Iris pigment epithelial cell (primary cell): Measurements from ENCODE around the gene COMTD1.
A peak's percentile ranks its signal among the peaks of the same experiment; 100 is the strongest.
"Not testable (repeated sequence)": the region's sequence is repeated elsewhere in the genome, so short reads cannot be mapped to it uniquely, and the experiment has no call there.

Source experiments
- DNase-seq: peaks from one replicate; pipeline ENCODE4 v3.0.0-alpha.2; 2011; ENCODE audit warnings: low read depth

Gene COMTD1

DNA sequence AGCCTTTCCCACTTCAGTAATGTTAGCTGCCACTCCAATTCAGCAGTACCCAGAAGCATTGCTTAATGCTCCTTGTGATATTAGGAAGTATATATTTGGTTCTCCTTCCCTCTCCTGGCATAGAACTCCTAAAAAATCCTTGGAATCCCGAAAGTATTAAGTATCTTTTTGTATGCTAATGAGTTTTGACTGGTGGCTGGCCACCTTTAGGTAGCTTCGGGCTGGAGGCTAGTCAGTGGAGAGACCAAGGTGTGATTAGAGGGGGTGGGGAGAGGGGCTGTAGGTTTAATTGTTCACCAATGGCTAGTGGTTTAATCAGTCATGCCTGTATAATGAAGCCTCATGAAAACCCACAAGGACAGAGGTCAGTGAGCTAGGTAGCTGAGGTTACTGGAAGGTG lies 12.2 kb downstream of the COMTD1 start:
- no peak for DNase-seq

DNA sequence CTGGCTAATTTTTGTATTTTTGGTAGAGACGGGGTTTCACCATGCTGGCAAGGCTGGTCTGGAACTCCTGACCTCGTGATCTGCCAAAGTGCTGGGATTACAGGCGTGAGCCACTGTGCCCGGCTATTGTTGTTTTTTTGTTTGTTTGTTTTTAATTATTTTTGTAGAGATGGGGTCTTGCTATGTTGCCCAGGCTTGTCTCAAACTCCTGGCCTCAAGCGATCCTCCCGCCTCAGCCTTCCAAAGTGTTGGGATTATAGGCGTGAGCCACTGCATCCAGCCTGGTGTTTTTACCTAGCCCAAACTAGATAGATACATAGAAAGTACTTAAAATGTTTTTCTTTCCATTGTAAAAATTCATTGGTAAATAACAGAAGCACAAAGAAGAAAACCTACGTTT lies 14.3 kb downstream of the COMTD1 start:
- DNase-seq, result not testable (repeated sequence)

DNA sequence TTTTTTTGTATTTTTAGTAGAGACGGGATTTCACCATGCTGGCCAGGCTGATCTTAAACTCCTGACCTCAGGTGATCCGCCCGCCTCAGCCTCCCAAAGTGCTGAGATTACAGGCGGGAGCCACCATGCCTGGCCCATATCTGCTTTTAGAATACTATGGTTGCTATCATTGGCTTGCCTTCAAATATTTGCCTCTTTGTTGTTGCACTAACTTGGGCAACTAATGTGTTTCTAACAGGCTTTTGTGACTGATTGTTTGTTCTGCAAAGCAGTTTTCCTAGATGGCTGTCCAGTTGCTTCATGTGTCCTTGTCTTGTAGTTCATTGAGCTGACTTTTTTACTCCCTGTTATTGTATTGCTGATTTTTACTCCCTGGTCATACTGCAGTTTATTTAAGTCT lies 15.5 kb downstream of the COMTD1 start:
- no peak for DNase-seq

DNA sequence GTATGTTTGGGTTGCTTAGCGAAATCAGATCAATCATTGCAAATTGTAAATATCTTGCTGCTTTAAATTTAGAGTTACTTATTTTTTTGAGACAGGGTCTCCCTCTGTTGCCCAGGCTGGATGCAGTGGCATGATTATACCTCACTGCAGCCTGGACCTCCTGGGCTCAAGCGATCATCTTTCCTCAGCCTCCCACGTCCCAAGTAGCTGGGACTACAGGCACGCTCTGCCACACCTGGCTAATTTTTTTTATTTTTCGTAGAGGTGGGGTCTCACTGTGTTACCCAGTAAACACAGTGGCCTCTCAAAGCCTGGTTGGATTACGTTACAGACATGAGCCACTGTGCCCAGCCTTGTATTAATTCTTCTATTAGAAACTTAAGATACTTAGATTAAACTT lies 23.4 kb downstream of the COMTD1 start:
- DNase-seq, result no peak

DNA sequence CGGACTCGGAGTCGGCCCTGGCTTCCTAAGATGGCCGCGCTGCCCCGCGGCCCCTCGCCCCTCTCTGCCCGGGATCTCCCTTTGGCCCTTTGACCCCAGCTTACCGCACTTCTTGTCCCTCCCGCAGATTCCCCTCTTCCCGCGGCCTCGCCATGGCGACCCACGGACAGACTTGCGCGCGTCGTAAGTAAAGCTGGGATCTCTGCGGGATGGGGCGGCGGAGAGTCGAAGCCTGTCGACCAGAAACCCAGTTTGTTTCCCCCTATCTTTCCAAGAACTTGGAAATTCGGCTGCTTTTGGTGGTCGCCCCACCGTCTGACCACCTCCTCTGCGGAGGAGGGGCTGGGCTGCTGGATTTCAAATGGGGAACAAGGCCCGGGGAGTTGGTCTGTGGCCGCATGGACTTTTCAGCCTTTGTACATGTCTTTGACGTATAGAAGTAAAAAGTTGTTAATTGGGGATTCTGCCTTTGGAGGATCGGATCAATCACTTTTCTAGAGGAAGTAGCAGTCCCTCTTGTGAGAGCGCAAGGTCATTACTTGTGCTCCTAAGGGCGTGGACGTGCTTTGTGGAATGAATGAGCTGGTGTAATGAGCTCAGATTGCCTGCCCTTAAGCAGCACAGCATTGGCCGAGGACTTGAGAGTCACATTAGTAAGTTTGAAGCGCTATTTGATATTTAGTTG lies 24.6 kb downstream of the COMTD1 start:
- peak; percentile 84 for DNase-seq

DNA sequence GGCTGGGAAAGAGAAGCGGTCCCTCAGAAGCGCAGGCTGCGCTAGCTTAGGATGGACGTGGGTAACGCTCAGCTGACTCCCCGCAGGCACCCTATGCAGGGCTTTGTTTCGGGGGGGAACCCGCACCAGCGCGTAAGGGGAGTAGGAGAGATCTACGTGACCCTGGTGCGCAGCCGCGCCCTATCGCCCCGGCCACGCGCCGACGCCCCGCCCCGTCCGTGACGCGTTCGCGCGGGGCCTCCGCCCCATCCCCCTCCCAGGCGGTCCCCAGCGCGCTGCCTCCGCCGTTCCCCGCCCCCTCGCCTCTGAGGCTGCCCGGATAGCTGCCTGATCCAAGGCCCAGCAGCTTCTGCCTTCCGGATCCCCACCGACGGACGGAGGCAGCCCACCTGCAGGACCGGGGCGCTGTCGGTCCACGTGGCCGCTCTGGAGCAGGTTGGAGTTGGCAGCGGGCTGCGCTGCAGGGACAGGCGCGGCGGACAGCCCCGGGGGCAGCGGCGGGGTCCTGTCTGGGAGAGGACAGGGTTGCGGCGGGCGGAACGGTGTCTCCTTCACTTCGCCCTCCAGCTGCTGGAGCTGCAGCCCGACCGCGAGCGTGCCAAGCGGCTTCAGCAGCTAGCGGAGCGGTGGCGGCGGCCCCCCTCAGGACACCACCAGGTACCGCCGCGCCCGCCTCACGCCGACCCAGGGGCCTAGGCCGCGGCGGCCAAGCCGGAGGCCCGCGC lies 25.3 kb downstream of the COMTD1 start, which contains the start of gene VDAC2:
TSS of gene VDAC2 (plus strand) at position 515 of the 725 bp plus-strand sequence. CDS start 363 bp downstream, outside the sequence.
- DNase-seq, result peak; percentile 79

DNA sequence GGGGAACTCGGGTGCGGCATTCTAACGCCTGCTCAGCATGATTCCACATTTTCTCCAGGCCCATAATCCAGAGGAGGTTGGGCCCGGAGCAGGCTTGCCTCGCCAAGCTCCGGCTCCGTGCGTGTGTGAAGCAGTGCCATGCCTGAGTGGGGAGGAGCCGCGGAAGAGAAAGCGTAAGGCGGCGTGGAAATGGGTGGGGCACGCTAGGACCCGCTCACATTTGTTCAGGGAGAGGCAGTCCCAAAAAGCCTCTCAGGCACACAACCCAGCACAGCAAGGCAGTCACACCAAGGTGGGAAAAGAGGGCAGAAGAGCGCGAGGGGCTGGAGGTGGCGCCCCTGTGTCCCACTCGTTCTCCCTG lies 25.9 kb downstream of the COMTD1 start:
- peak; percentile 76 for DNase-seq

DNA sequence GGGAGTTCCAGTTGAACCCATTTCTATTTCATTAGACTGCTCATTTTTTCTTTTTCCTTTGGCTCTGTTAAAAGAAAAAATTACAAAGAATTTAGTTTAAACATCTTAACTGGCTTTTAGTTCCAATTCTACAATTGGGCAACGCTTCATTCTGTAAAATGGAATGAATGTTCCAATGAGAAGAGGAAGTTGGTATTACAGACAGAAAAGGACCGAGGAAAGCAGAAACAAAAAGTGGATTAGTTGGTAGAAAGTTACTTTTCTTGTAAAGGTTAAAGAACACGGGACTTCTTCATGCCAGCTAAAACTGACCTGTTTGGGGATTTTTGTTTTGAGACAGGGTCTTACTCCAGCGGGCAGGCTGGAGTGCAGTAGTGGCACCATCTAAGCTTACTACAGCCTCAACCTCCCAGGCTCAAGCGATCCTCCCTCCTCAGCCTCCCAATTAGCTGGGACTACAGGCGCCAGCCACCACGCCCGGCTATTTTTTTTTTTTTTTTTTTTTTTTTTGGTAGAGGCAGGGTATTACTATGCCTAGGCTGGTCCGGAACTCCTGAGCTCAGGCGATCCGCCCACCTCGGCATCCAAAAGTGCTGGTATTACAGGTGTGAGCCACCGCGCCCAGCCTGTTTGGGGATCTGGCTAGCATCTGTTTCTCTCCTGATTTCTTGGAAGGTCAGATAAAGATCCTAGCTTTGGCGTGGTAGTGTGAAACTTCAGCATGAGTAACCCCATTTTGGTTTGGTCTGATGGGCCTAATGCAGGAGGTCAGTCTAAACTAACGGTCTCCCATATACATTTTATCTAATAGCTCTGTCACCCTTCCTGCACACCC lies 26.5 kb downstream of the COMTD1 start:
- DNase-seq, result no peak

DNA sequence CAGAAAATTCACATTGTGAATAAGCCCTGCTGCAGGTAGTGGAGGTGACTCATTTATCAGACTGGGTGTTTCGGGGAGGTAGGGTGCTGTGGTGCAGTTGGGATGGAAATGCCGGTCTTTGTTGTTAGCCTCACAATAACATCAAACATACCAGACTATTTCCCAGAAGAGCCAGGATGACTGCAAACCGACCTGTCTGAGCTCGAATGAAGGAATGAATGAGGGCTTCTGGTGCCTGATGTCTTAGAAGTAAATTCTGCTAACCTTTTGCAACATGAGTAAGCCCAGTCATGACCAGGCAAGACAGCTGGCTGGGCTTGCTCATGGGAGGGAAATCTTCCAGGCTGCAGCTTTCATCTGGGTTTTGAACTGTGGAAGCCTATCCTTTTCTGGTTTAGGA lies 27.6 kb downstream of the COMTD1 start:
- peak; percentile 83 for DNase-seq

DNA sequence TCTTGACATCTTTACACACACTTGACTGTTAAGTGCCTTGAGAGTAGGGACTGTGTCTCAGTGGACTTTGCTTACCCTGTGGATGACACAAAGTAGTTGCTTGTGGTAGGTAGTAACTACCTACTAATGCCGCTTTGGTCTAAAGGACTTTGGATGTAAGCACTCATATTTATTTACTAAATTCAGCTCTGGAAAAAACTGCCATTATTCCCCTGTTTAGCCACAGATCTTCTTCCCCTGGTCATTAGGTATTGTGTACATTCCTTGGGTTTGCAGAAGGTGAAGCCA lies 28.0 kb downstream of the COMTD1 start:
- no peak for DNase-seq

DNA sequence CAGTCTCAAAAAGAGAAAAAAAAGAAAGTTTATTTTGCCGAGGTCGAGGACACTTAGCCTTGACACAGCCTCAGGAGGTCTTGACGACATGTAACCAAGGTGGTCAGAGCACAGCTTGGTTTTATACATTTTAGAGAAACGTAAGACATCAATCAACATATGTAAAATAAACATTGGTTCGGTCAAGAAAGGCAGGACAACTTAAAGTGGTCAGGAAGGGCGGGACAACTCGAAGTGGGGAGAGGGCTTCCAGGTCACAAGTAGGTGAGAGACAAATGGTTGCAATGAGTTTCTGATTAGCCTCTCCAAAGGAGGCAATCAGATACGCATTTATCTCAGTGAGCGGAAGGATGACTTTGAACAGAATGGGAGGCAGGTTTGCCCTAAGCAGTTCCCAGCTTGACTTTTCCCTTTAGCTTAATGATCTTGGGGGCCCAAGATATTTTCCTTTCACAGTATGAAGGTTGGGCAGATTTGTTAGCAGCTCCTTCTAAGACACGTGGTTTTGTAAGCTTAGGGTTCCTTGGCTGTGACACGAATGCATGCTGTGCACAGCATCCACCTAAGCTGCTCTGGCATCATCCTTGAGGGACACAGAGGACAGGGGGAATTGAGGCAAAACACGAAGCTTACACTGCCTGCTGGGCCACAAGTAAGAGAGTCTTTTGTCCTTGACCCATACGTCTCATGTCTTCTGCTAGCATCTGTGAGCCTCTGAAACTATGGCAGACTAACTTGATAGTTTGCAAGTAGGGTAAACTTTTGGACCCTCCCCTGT lies 28.5 kb downstream of the COMTD1 start:
- no peak for DNase-seq

DNA sequence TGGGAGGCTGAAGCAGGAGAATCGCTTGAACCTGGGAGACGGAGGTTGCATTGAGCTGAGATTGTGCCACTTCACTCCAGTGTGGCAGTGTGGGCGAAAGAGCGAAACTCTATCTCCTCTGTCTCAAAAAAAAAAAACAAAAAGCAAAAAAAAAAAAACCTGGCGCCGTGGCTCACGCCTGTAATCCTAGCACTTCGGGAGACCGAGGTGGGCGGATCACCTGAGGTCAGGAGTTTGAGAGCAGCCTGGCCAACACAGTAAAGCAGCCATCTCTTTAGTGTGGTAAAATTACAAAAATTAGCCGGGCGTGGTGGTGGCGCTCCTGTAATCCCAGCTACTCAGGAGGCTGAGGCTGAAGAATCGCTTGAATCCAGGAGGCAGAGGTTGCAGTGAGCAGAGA lies 29.1 kb downstream of the COMTD1 start:
- not testable (repeated sequence) for DNase-seq

DNA sequence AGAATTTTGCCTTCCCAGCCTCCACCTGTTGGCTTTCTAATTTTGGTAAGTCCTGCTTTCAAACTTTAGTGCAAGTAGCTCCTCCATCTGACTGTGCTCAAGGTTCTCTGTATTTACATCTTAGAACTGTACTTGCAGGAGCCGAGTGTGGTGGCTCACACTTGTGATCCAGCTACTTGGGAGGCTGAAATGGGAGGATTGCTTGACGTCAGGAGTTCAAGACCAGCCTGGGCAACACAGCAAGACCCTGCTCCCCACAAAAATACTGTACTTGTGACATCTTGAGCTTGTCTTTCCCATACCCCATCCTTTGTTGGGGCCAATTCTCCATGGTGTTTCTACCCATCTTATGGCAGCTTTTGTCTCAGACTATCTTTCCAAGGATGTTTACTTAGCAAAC lies 29.8 kb downstream of the COMTD1 start:
- no peak for DNase-seq

DNA sequence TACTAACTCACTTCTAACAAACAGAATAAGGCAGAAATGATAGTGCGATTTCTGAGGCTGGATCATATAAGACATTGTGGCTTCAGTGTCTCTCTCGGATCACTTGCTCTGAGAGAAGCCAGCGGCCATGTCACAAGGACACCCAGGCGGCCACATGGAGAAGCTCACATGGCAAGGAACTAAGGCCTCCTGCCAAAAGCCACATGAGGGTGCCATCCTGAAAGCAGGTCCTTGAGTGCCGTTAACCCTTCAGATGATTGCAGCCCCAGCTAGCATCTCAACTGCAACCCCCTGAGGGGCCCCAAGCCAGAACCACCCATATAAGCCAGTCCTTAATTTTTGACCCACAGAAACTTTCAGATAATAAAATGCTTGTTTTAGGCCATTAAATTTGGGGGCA lies 32.0 kb downstream of the COMTD1 start:
- no peak for DNase-seq

DNA sequence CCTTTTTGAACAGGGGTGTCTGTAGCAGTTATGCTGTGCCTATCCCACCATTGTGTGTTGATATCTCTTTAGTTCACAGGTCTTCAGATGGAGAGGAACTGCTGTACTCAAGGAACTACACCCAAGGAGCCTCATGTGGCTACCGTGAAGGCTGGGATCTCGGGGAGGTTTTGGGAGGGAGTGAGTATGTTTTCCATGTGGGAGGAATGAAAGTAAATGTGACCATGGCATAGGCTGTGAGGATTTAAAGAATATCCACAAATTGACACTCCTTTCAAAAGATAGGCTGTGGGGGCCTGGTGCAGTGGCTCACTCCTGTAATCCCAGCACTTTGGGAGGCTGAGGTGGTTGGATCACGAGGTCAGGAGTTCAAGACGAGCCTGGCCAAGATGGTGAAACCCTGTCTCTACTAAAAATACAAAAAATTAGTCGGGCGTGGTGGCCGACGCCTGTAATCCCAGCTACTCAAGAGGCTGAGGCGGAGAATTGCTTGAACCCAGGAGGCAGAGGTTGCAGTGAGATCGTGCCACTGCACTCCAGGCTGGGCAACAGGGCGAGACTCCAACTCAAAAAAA lies 32.6 kb downstream of the COMTD1 start:
- DNase-seq, result not testable (repeated sequence)

DNA sequence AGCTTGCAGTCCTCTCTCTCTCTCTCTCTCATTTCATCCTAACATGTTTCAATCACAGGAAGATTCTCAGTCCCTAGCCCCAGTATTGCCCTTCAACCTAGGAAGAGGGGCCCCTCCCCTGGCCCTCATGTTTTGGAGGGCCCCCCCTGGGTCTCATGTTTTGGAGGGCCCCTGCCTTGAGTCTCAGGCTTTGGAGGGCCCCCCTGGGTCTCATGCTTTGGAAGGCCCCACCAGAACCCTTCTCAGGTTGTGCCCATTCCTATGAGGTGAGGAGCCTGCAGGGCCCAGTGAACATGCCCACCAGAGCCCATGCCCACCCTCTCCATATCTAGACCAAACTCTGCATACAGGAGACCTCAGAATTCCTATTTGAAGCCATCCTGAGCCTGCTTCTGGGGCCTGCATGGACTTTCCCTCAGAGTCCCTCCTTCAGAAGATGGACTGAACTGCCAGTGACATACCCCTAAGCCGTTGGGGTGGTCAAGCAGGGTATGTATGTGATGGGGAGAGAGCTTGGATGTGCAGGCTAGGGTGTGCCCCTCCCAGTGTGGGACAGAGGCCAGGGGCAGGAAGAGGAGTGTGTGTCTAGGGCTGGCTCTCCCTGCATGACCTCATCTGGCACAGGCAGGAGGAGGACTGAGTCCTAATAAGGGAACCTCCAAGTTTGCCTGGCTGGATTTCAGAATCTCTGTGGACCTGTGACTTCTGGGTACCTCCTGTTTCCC lies 33.3 kb downstream of the COMTD1 start:
- DNase-seq, result peak; percentile 59

DNA sequence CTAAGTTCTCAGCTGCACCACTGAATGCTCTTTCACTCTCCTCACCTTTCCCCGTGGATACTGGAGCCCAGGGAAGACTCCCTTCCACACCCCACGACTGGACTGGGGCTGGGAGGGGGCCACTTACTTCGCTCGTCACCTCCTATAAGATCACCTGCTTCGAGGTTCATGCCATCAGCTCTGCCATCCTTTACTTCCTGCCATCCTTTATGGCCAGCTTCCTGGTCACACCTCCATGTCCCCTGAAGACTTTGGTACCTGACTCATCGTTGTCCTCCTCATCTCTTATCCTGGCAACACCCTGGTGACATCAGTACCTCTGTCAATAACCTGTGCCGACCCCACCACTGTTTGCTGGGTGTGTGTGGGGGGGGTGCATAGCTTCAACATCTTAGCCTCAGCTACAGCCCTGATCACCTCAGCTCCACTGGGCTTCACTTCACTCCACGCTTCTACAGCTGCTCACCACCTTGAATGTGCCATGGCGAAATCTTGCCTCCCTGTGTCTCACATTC lies 33.9 kb downstream of the COMTD1 start:
- no peak for DNase-seq

DNA sequence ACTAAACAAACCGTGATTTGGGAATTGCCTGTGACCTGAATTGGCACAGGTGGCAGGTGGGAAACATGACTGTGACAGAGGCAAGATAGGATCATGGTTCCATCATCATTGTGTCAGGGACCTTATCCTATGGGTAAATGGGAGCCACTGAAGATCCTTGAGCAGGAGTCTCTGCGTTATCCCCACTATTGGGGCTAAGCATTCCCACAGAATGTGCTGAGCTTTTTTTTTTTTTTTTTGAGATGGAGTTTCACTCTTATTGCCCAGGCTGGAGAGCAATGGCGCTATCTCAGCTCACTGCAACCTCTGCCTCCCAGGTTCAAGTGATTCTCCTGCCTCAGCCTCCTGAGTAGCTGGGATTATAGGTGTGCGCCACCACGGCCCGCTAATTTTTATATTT lies 35.8 kb downstream of the COMTD1 start:
- DNase-seq, result not testable (repeated sequence)

DNA sequence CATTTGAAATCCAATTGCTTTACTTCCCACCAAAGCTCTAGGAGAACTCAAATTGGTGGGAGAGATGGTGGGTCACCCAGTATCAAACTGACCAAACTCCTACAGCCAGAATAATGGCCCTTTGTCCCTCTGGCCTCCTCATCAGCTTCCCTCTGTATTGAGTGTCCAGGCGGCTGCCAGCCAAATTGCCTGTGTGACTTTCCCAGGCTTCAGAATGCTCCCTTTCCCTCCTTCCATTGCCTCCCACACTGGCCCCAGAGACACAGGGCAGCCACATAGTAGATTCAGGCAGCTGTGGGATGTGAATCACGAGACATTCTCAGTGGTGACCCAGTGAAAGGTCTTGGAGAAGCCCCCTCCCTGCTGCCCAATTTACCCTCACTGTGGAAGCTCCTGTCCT lies 37.9 kb downstream of the COMTD1 start:
- no peak for DNase-seq

DNA sequence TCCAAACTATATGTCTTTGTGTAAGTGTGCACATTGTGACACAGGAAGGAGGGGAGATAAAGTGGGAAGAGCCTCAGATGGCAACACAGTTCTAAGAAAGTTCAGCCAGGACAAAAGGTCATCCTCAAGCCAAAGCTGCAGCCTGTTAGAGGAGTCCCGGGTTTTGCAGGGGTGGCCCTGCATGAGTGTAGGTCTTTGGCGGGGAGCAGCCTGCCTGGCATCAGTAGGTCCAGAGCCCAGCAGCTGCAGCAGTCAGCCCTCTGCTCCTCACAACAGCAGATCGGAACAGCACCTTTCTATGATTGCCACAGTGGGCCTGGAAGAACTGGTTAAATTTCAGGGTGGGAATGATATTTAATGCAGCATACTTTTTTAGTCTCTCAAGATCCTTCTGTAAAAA lies 38.7 kb downstream of the COMTD1 start:
- no peak for DNase-seq
